Upper lobe of right lung (tissue), 1 donor: Measurements from ENCODE around the gene CXXC5. TPM values are rescaled to one million over a fixed set of nuclear protein-coding genes. Genes with fewer than 3 reads are reported as not detected.

ENCODE experiments used
- ATAC-seq: fragments of 200-7000 bp; cut with Tn5 transposase; one replicate; pipeline ENCODE4 v1.9.1; 2020; ENCODE audit warnings: mild to moderate bottlenecking, moderate library complexity
- DNase-seq: peaks from one replicate; pipeline ENCODE4 v3.0.0-alpha.2; 2020
- H3K27ac ChIP-seq: fragments of 200-600 bp; one replicate; pipeline ENCODE4 v1.8.0; 2022
- H3K27me3 ChIP-seq: fragments of 200-600 bp; one replicate; pipeline ENCODE4 v1.8.0; 2022; ENCODE audit warnings: mild to moderate bottlenecking
- H3K36me3 ChIP-seq: fragments of 200-600 bp; one replicate; pipeline ENCODE4 v1.8.0; 2022
- H3K4me1 ChIP-seq: fragments of 200-600 bp; one replicate; pipeline ENCODE4 v1.8.0; 2022
- H3K4me3 ChIP-seq: fragments of 200-600 bp; one replicate; pipeline ENCODE4 v1.8.0; 2022; ENCODE audit warnings: mild to moderate bottlenecking
- H3K9me3 ChIP-seq: fragments of 200-600 bp; one replicate; pipeline ENCODE4 v1.8.0; 2022
- CTCF ChIP-seq: fragments of 200-600 bp; IDR thresholded peaks from one replicate; pipeline ENCODE4 v1.8.0; 2022; ENCODE audit warnings: antibody characterized with exemption
- intact Hi-C: fragments of 100-400 bp; cut with DNase I; formaldehyde crosslinking; loops from one replicate; pipeline ENCODE4 v1.11.0; 2022
- total RNA-seq: library from RNA; stranded (reverse); fragmentation: NEBNext Ultra II Directional; extraction: Animal tissue kit (Norgen Biotek cat#: 25700); gene quantifications from one replicate; pipeline ENCODE4 v1.2.1, GENCODE V29; 2021
- donor health status: DM: no; HTN: yes; CAD: no; lungs with severe emphysema.

The CXXC5 gene
- total RNA-seq, 1 donor from 2014 or later = 30.6 TPM

GRCh38 chr5:139639619-139640380 lies 8.3 kb upstream of the CXXC5 start:
- Histone ChIP-seq H3K27me3 (no peaks in the 10 kb centered on the region), H3K36me3 (no peaks in the 10 kb centered on the region), H3K9me3 (no peaks in the 10 kb centered on the region), H3K4me3 (no peak overlapping the region), H3K27ac (no peak overlapping the region), H3K4me1 (peaks cover 41% of the 10 kb centered on the region)
- intact Hi-C loops = loop anchor here (10.0 kb wide), 1 partner anchor 55 kb away; no protein-coding TSS in a partner anchor
- ATAC-seq (no peak), DNase-seq (no peak)
- TF ChIP-seq CTCF = no peak

DNA sequence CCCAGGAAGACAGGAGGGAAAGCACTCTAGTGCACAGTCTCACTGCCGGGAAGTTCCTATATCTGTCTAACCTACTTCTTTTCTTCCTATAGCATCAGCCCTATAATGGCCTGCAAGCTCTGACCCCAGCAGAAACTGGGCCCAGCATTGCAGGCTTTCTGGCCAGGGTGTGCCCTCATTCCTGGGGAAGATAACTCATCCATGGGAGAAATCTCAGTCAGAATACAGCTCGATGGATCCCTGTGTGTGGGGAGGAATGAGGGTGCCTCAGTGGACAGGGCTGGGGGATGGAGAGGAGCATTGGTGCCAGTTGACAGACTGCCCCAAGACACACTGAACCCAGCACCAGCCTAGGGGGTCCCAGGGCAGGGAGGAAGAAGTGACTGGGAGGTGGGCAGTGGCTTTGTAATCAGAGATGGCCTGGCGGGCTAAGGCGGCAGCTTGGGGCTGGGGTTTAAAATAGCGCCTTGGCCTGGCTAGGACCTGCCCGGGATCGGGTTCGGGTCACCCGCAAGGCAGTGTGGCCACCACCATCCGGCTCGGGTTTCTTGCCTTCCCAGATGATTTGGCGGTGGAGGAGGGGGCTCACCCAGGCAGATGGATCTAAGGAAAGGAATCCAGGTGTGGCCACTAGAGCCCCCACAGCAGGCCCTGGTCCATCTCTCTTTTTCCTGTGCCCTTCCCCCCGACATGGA lies 7.6 kb upstream of the CXXC5 start:
- TF ChIP-seq CTCF = no peak
- no peaks in the 10 kb centered on the region for H3K9me3 ChIP-seq
- no peak overlapping the region for H3K27ac ChIP-seq
- DNase-seq = no peak
- no peaks in the 10 kb centered on the region for H3K36me3 ChIP-seq
- ATAC-seq = no peak
- H3K4me3 ChIP-seq = no peak overlapping the region
- no peaks in the 10 kb centered on the region for H3K27me3 ChIP-seq
- peaks cover 37% of the 10 kb centered on the region for H3K4me1 ChIP-seq
- intact Hi-C loops = no loop called here

GRCh38 chr5:139641116-139642080 lies 6.8 kb upstream of the CXXC5 start:
- no peak overlapping the region for H3K4me3 ChIP-seq
- no peak for ATAC-seq
- no peak for DNase-seq

DNA sequence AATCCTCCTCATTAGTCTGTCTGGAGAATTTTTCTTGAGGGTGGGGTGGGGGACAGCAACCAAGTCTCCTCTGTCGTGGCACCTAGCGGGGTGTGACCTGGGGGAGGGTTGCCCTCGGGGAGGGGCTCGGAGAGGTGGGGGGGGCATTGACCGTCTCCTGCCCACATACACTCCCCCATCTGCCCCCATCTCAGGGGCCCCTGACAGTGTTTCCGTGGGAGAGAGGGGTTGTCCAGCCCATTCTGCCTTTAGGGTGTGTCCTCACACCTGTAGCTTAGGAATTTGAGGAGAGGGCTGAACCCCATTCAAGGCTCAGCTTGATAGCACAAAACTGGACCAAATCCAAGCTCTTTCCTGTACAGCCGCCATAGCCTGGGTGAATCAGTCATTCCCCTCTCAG lies 5.9 kb upstream of the CXXC5 start:
- intact Hi-C loops = no loop called here
- Histone ChIP-seq H3K27ac (no peak overlapping the region), H3K9me3 (no peaks in the 10 kb centered on the region), H3K36me3 (no peaks in the 10 kb centered on the region), H3K4me3 (no peak overlapping the region), H3K27me3 (no peaks in the 10 kb centered on the region), H3K4me1 (peaks cover 29% of the 10 kb centered on the region)
- DNase-seq (no peak), ATAC-seq (no peak)
- TF ChIP-seq CTCF = no peak

More at GRCh38 chr5:139641116-139642080, 6.8 kb upstream of the CXXC5 start:
- Histone ChIP-seq H3K27ac (no peak overlapping the region), H3K27me3 (no peaks in the 10 kb centered on the region), H3K4me1 (peaks cover 29% of the 10 kb centered on the region), H3K36me3 (no peaks in the 10 kb centered on the region), H3K9me3 (no peaks in the 10 kb centered on the region)
- no peak for TF ChIP-seq CTCF
- intact Hi-C loops = no loop called here
